Renal cortex interstitium (tissue), 11 donors: ENCODE measurements around the gene CDC42BPG. TPM values are rescaled to one million over a fixed set of nuclear protein-coding genes. Genes with fewer than 3 reads are reported as not detected.

Experiments
- DNase-seq, 11 donors: peaks; one replicate each; pipeline ENCODE4 v3.0.0-alpha.2; 2013; ENCODE audit warnings: low read depth in 9 of 11, low spot score in 4 of 11; ENCODE audit errors: extremely low read depth in 1 of 11
- polyA plus RNA-seq, 3 donors: library from polyadenylated mRNA; unstranded; fragments of 120-200 nt; gene quantifications; one replicate each; pipeline ENCODE4 v1.2.1, GENCODE V29; 2013; ENCODE audit not compliant: insufficient read length in 3 of 3

CDC42BPG gene
- polyA plus RNA-seq, 3 donors: 4.0 to 6.3 (median 5.8) TPM

- no peak for DNase-seq
These were observed 43.9 kb downstream of the CDC42BPG start for GRCh38 chr11:64800303-64801157.

DNA sequence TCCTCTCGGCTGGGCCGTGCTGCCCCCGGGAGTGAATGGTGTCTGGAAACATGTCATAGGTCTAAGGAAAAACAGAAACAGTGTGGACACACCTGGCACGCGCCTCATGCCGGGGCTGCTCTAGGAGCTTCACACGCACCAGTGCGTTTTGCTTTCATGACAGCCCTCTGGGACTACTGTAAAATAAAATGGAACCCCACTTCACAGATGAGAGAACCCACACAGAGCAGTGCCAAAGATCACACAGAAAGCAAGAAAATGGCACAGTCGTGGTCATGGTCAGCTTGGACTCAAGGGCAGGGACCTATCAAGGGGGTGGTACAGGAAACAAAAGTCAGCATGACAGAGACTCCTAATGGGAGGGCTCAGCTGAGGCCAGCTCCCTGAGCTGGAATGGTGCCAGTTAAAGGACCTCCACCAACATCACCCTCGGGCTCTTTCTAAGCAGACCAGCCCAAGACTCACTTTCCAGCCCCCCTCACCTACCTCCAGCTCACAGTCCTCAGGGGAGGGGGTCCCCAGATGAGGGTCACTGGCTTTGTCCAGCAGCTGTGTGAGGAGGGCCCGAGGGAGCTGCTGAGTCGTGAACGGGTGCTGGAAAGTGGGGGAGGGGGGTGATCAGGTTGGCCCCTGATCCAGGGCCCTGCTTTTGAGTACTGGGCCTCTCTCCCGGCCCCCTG, 44.7 kb downstream of the CDC42BPG start:
- peak in 1 of 11 donors; percentile 26 for DNase-seq

DNA sequence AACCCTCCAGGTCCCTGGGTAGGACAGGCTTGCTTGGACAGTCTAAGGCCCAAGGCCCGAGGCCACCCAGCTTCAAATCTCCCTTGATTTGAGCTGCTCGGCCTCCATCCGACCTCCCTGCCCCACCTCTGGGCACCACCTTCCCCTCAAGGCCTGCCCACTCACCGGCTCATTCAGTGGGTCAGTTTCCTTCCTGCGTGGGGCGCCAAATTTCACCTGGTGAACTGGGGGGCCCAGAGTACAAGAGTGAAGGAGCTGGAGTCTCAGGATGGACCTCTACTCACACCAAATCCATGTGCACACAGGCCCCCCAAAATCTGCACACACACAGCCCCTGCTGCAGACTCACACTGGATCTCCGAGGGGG, 45.2 kb downstream of the CDC42BPG start:
- no peak for DNase-seq

GRCh38 chr11:64796757-64797541, 47.5 kb downstream of the CDC42BPG start:
- DNase-seq: no peak

DNA sequence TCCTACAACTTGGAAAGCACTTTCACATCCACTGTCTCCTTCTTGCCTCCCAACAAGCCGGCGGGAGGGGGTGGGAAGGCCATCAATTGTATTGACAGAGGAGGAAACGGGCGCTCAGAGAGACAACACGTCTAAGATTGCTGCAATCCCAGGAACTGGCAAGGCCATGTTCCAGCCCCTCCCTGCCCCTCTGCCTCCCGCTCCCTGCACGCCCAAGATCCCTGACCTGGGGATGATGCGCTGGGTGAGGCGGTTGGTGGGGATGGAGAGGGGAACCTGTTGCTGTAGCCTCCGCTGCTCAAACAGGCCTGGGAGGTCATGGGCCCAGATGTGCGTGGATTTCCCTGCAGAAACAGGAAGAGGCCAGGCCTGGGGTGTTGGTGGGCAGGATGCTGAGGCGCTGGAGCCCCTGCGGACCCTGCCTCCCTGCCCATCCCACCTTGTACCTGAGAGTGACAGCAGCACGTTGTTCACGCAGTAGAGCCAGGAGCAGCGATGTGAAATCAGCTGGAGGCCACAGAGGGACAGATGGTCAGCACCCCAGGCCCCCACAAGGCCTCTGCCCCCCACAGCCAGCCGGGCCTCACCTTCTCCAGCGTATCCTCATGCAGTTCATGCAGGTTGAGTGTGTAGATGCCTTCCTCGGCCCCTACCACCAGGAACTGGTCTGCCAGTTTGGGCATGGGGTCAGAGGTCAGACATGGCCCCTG, 48.3 kb downstream of the CDC42BPG start:
- DNase-seq: no peak

GRCh38 chr11:64794526-64794925, 49.9 kb downstream of the CDC42BPG start:
- DNase-seq: no peak

DNA sequence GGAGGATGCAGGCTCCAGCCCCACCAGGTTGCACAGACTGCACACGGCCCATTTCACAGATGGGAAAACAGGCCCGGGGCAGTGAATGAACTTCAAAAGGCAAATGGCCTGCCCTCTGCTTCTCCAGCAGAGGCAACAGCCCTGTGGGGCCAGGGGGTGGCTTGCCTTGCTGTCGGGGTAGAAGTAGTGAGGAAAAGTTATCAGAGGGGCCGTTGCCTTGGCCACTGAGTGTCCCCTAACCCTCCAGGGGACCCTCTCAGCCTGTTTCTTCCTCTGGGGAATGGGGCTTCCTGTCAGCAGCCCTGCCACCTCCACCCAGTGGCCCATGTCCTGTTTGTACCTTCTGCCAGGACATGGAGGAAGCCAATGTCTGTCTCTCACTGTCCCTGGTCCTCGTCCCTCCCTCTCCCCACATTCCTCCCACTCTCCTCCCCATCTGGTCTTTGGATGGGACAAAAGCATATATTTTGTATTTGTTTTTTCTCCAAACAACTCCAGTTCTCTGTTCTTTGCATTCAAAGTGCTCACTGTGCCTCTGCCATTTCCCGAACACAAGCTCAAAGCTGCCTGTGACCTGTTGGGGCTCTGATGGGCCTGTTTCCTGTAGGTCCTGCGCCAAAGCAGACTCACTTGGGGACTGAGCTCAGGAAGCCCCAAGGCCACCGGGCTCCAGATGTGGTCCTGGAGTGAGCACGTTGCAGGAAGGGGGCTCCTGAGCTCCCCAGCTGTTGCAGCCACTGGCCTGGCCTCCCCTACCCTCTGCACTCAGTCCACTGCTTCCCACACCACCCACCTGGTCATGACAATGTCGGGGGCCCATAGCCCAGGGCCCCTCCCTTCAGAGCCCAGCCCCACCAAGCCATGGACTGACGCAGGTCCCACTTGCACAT, 50.9 kb downstream of the CDC42BPG start:
- no peak for DNase-seq

DNA sequence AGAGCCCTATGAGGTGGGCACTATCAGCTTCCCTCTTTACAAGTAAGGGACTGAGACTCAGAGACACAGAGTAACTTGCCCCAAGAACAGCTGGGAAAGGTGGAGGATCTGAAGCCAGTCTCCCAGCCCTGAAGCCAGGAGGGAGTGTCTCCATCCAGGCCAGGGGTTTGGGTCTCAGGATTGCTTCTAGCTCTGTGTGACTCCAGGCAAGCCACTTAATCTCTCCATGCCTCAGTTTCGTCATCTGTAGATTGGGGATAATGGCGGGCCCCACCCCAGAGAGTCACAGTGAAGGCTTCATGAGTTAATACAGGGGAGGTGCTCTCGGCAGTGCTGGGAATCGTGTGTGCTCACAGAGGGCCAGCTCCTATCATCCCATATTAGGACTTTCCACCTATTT, 52.0 kb downstream of the CDC42BPG start:
- no peak for DNase-seq

GRCh38 chr11:64791781-64792291, 52.6 kb downstream of the CDC42BPG start:
- DNase-seq: no peak

DNA sequence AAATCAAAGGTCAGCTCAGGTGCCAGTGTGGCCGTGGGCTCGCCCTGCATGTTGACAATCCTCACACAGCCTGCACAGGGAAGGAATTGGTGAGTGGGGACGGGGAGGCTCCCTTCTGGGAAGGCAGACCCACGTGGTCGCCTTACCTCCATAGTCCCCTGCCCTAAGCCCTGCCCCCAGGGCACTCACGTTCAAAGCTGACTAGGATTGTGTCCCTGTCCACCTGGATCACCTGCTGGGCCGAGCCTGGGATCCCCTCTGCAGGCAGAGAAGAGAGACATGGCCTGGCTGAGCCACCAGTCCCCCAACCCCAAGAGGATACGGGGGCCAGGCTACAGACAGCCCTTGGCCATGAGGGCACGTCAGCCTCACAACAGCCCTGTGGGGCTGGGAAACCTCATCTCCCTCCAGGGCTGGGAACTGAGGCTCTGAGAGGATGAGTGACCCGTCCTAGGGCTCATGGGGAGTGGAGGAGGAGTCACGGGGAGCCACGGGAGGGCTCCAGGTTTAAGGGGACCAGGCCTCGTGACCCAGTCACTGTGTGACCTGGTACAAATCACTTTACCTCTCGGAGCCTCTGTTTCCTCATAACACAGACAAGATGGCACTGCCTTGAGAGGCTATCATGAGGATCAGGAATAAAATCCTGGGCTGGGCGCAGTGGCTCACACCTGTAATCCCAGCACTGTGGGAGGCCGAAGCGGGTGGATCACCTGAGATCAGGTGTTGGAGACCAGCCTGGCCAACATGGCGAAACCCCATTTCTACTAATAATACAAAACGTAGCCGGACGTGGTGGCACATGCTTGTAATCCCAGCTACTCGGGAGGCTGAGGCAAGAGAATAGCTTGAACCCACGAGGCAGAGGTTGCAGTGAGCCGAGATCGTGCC, 54.0 kb downstream of the CDC42BPG start:
- DNase-seq: no peak

GRCh38 chr11:64789331-64790204, 54.9 kb downstream of the CDC42BPG start:
- DNase-seq: no peak

- no peak for DNase-seq
These were observed 55.9 kb downstream of the CDC42BPG start for GRCh38 chr11:64788321-64789215.

- DNase-seq: peak in 2 of 11 donors; percentile 29 to 30
These were observed 56.7 kb downstream of the CDC42BPG start for GRCh38 chr11:64787526-64788320.

- DNase-seq: no peak
These were observed 58.1 kb downstream of the CDC42BPG start for GRCh38 chr11:64786308-64786707.
